A673 (cell line): ENCODE results near the gene PROX2.

Experiments used
- EZH2 ChIP-seq: fragments of 200-600 bp; sonication (generic); IDR thresholded peaks from 2 replicates; pipeline ENCODE4 v1.6.1; 2017; ENCODE audit warnings: borderline replicate concordance, low read depth, mild to moderate bottlenecking, mixed read lengths, antibody characterized with exemption, low read length; ENCODE audit not compliant: poor library complexity, severe bottlenecking
- TF ChIP-seq, protein P1 (sequence below): fragments of 300-800, 200-600 bp; sonication (generic); conservative IDR thresholded peaks from 2 replicates; pipeline ENCODE4 v1.5.1; 2017; ENCODE audit warnings: low read depth, mild to moderate bottlenecking, antibody characterized with exemption, low read length, moderate library complexity, mixed read lengths

- TF ChIP-seq, protein P1, sequence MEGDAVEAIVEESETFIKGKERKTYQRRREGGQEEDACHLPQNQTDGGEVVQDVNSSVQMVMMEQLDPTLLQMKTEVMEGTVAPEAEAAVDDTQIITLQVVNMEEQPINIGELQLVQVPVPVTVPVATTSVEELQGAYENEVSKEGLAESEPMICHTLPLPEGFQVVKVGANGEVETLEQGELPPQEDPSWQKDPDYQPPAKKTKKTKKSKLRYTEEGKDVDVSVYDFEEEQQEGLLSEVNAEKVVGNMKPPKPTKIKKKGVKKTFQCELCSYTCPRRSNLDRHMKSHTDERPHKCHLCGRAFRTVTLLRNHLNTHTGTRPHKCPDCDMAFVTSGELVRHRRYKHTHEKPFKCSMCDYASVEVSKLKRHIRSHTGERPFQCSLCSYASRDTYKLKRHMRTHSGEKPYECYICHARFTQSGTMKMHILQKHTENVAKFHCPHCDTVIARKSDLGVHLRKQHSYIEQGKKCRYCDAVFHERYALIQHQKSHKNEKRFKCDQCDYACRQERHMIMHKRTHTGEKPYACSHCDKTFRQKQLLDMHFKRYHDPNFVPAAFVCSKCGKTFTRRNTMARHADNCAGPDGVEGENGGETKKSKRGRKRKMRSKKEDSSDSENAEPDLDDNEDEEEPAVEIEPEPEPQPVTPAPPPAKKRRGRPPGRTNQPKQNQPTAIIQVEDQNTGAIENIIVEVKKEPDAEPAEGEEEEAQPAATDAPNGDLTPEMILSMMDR = no peak
- TF ChIP-seq EZH2 = no peak
Measured at GRCh38 chr14:74832849-74833248, 43.1 kb downstream of the PROX2 start.
